GM19099 (cell line): Measurements from ENCODE around the gene LAMTOR1.
"Not testable (repeated sequence)": the region's sequence is repeated elsewhere in the genome, so short reads cannot be mapped to it uniquely, and the experiment has no call there.

Experiments used
- POLR2A ChIP-seq: IDR thresholded peaks from 3 replicates; pipeline ENCODE4 v1.6.1; 2011; ENCODE audit warnings: low read depth; ENCODE audit not compliant: insufficient read length; ENCODE audit errors: extremely low read depth

Gene LAMTOR1

GRCh38 chr11:72102946-72103753 lies at the start of gene LAMTOR1:
Gene LAMTOR1, minus strand, starts transcription at chr11:72103297. Its CDS starts 73 bp downstream, at chr11:72103224.
- TF ChIP-seq POLR2A = peak; percentile 95

DNA sequence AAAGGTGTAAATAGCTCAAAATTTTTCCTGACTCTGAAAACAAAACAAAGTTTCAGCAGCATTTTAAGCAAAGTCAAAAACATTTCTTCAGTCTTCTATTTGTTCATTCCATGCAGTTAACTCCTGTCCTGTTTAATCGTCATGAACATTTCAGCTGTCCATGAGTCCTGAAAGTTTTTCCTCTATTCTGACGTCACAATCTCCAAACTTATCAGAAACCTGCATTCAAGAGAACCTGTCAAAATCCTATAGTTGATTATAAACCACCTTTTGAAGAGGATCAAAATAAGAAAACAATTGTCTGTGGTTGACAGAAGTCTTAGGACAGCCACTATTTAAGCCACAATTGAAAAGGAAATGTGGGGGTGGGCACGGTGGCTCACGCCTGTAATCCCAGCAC lies 47.8 kb upstream of the LAMTOR1 start:
- no peak for TF ChIP-seq POLR2A

GRCh38 chr11:72146625-72147024 lies 43.5 kb upstream of the LAMTOR1 start:
- no peak for TF ChIP-seq POLR2A

DNA sequence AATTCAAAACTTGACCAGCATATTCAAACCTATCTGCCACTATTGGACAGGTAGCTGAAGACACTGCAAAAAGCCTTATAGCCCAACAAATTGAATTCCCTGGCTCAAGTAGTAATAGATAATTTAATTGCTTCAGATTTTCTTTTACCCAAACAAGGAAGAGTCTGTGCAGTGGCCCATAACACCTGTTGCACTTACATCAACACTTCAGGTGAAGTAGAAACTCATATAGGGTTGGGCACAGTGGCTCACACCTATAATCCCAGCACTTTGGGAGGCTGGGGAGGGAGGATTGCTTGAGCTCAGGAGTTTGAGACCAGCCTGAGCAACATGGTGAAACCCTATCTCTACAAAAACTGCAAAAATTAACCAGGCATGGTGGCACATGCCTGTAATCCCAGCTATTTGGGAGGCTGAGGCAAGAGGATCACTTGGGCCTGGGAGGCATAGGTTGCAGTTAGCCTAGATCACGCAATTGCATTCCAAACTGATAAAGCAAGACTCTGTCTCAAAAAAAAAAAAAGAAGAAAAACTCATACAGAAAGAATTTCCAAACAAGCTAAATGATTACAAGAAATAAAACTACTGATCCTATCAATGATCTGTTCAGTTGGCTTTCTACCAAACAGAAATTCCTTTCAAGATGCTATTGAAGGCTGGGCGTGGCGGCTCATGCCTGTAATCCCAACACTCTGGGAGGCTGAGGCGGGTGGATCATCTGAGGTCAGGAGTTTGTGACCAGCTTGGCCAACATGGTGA lies 41.9 kb upstream of the LAMTOR1 start:
- TF ChIP-seq POLR2A = no peak

GRCh38 chr11:72141066-72141465 lies 38.0 kb upstream of the LAMTOR1 start:
- no peak for TF ChIP-seq POLR2A

DNA sequence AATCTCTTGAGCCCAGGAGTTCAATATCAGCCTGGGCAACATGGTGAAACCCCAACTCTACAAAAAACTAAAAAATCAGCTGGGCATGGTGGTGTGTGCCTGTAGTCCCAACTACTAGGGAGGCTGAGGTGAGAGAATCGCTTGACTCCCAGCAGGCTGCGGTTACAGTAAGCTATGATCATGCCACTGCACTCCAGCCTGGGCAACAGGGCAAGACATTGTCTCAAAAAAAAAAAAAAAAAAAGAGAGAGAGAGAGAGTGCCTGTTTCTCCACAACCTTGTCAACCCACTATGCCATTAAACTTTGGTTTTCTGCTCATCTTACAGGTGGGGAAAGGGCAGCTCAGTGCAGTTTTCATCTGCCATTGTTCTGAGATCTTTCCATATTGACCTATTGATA lies 37.6 kb upstream of the LAMTOR1 start:
- no peak for TF ChIP-seq POLR2A

GRCh38 chr11:72139500-72139899 lies 36.4 kb upstream of the LAMTOR1 start:
- no peak for TF ChIP-seq POLR2A

GRCh38 chr11:72138821-72139390 lies 35.8 kb upstream of the LAMTOR1 start:
- no peak for TF ChIP-seq POLR2A

DNA sequence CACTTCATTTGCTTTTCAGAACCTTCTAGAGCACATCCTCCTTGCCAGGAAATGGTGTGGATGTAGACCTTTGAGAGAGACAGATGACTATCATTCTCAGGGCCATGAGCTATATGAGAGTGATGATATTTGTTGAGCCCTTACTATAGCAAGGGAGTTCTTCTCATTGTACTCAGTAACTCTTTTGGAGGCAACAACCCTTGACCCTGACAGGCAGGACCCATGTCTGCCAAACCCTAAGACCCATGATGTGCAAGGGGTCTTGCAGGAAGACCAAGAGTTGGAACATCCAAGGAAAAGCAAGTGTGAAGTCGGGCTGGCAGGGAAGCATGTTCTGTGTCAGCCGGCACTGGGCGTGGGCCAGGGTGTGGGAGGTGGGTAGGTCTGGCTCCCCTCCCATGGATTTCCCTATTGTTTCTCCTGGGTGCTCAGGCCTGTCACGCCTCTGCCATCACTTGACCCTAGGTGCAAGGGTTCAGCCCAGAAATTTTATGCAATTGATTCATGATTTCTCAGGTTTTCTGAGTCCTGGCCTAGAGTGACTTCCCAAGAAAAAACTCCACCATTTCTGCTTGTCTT lies 33.7 kb upstream of the LAMTOR1 start:
- no peak for TF ChIP-seq POLR2A

DNA sequence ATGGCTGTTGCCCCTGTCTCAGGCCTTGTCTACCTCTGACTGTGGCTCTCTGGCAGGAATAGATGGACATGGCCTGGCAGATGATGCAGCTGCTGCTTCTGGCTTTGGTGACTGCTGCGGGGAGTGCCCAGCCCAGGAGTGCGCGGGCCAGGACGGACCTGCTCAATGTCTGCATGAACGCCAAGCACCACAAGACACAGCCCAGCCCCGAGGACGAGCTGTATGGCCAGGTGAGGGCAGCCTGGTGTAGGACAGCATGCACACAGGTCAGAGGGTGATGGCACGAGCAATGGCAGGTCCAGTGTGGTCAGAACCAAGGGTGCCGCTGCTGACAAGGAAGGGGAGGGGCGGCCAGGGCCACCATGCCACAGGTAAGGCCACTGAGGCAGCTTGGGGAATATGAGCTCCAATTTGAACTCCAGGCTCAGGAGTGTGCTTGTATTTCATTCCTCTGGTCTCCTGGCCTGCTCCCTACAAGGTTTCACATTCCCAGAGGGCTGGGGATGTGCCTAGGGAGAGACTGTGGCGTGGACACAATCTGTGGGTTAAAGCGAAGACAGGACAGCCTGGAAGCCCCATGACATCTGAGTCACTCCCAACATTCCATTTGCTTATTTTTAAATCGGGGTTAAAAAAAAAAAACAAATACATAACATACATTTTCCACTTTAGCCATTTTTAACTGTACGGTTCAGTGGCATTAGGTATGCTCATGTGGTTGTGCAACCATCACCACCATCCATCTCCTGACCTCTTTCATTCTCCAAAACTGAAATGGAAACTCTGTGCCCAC lies 33.0 kb upstream of the LAMTOR1 start:
- TF ChIP-seq POLR2A = no peak

- not testable (repeated sequence) for TF ChIP-seq POLR2A
These were observed 32.4 kb upstream of the LAMTOR1 start, which contains the start of gene FOLR3 for GRCh38 chr11:72135473-72135872. Gene FOLR3, plus strand, starts transcription at chr11:72135725. Its CDS starts 228 bp downstream, at chr11:72135953.

DNA sequence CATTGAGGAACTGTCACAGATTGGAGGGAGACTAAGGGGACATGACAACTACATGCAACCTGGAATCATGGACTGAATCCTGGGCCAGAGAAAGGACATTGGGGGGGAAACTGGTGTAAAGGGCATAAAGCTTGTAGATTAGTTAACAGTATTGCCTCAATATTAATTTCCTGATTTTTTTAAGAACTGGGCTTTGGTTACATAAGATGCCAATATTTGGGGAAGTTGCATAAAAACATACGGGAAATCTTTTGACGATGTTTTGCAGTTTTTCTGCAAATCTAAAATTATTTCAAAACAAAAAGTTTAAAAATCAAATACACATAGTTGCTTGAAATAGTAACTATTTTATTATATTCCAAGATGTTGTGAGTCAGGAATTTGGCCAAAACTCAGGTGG lies 29.5 kb upstream of the LAMTOR1 start:
- no peak for TF ChIP-seq POLR2A

DNA sequence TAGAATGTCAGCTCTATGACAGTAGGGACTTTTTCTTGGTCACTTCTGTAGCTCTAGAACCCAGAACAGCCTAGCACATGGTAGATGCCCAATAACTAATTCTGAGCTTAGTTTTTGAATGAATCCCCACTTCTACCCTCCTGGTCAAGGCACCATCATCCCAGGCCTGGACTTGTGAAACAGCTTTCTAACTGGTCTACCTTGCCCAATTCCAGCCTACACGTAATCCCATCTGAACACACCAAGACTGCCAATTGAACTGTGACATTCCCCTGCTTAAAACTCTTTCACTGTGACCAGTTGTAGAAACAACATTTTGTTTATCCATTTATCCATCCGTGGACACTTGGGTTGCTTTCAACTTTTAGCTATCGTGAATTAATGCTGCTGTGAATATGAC lies 26.3 kb upstream of the LAMTOR1 start:
- TF ChIP-seq POLR2A = no peak

DNA sequence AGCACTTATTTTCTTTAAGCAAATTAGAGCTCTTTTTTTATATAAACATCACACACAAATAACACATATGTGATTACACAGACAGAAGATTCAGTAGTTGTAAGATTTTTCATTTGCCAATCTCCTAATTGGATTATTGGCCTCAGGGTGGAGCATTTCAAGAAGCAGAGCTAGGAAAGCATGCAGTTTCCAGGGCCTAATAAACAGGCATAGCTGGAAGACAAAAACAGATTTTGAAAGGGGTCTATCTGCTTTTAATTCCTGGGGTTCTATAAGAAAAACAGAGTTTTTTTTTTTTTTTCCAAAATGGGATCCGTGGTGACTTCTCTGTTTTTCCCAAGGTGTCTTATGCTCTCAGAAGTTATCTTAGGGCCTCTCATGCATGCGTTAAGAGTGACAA lies 24.8 kb upstream of the LAMTOR1 start:
- TF ChIP-seq POLR2A = no peak
